Measurements from ENCODE around the gene SHFL.

- TF ChIP-seq CTCF (IDR thresholded peaks at IDR 0.05 in 2 of 3, conservative IDR thresholded peaks at IDR 0.05 in 1 of 3; ENCODE audit: borderline replicate concordance in 1 of 3, insufficient read depth in 1 of 3, low read depth in 2 of 3, low read length in 2 of 3) (no peak), ATF3 (IDR thresholded peaks at IDR 0.05) (no peak), POLR2A (IDR thresholded peaks at IDR 0.05; ENCODE audit: borderline replicate concordance, extremely low read depth, insufficient read depth, insufficient read length) (peak; percentile 66), EZH2 (IDR thresholded peaks at IDR 0.05) (no peak), ZNF274 (IDR thresholded peaks at IDR 0.05; ENCODE audit: low read depth, low read length) (no peak), YY1 (IDR thresholded peaks at IDR 0.05; ENCODE audit: extremely low read depth, insufficient replicate concordance, low read depth, low read length) (no peak), FOSL1 (IDR thresholded peaks at IDR 0.05; ENCODE audit: low read depth) (no peak), EGR1 (IDR thresholded peaks at IDR 0.05; ENCODE audit: low read depth) (no peak)
Measured at GRCh38 chr19:10095948-10096614, 10.0 kb downstream of the SHFL start.
